Measurements from ENCODE around the gene SORT1. TPM values are rescaled to one million over a fixed set of nuclear protein-coding genes. Genes with fewer than 3 reads are reported as not detected.

The SORT1 gene
- total RNA-seq, 1 donor from 2014 or later: 52.3 TPM

GRCh38 chr1:109356505-109356904 lies 41.2 kb downstream of the SORT1 start:
- H3K36me3 Mint-ChIP-seq: peaks cover 4% of the 10 kb centered on the region
- no peak for DNase-seq (ENCODE audit: extremely low spot score, unreplicated experiment)
- H3K9me3 Mint-ChIP-seq: no peaks in the 10 kb centered on the region
- no peak for TF ChIP-seq CTCF (conservative IDR thresholded peaks at IDR 0.05)
- no peaks in the 10 kb centered on the region for H3K27me3 Mint-ChIP-seq
- H3K4me1 Mint-ChIP-seq (ENCODE audit: unreplicated experiment): no peaks in the 10 kb centered on the region
- no peak overlapping the region for H3K4me3 Mint-ChIP-seq
- no peak overlapping the region for H3K27ac Mint-ChIP-seq

- Mint-ChIP-seq H3K27ac (no peak overlapping the region), H3K4me3 (no peak overlapping the region), H3K9me3 (no peaks in the 10 kb centered on the region), H3K4me1 (ENCODE audit: unreplicated experiment) (no peaks in the 10 kb centered on the region), H3K36me3 (peaks cover 4% of the 10 kb centered on the region), H3K27me3 (no peaks in the 10 kb centered on the region)
- no peak for TF ChIP-seq CTCF (conservative IDR thresholded peaks at IDR 0.05)
- no peak for DNase-seq (ENCODE audit: extremely low spot score, unreplicated experiment)
Measured at GRCh38 chr1:109354929-109355328, 42.8 kb downstream of the SORT1 start.

- Mint-ChIP-seq H3K27ac (no peak overlapping the region), H3K36me3 (peaks cover 8% of the 10 kb centered on the region), H3K4me3 (no peak overlapping the region), H3K9me3 (no peaks in the 10 kb centered on the region), H3K27me3 (no peaks in the 10 kb centered on the region), H3K4me1 (ENCODE audit: unreplicated experiment) (no peaks in the 10 kb centered on the region)
- DNase-seq (ENCODE audit: extremely low spot score, unreplicated experiment): no peak
- TF ChIP-seq CTCF (conservative IDR thresholded peaks at IDR 0.05): no peak
Measured at GRCh38 chr1:109351457-109351856, 46.3 kb downstream of the SORT1 start.

DNA sequence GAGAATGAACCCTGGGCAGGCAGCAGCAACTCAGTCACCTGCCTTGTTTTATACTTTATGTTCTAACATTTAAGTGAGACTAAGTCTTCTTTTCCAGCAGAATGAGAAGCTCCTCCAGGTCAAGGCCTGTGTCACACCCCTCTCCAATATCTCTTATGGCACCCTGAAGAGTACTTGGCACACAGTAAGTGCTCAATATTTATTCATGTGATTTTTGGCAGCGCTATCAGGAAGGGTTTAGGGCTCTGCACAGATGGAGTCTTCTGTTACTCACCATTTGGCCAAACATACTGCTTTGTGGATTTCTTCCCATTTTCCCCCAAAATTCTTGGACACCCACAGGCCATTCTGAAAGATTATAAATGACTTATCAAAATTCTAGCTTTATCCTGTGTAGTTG lies 47.1 kb downstream of the SORT1 start:
- Mint-ChIP-seq H3K27me3 (no peaks in the 10 kb centered on the region), H3K4me1 (ENCODE audit: unreplicated experiment) (no peaks in the 10 kb centered on the region), H3K27ac (no peak overlapping the region), H3K9me3 (no peaks in the 10 kb centered on the region), H3K36me3 (peaks cover 8% of the 10 kb centered on the region), H3K4me3 (no peak overlapping the region)
- TF ChIP-seq CTCF (conservative IDR thresholded peaks at IDR 0.05): no peak
- DNase-seq (ENCODE audit: extremely low spot score, unreplicated experiment): no peak

DNA sequence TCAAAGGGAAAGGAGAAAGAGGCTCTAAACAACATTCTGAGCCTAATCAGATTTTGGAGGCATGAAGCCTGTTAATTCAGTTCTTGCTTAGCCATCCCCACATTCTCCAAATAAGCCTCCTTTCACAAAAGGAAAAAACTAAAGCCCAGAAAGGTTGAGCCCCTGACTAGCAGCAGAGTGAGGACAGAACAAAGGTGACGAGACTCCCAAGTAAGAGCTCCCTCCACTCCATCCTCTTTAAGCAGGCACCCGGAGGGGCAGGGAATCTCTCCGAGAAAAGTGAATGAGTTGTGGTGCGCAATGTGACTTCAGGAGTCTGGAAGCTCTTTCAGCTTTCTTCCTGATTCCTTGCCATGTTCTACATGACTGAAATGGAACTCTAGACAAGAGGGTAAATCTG lies 47.5 kb downstream of the SORT1 start:
- Mint-ChIP-seq H3K9me3 (no peaks in the 10 kb centered on the region), H3K27ac (no peak overlapping the region)

More for the DNA sequence above, 47.5 kb downstream of the SORT1 start:
- no peak overlapping the region for H3K4me3 Mint-ChIP-seq
- DNase-seq (ENCODE audit: extremely low spot score, unreplicated experiment): no peak
- peaks cover 8% of the 10 kb centered on the region for H3K36me3 Mint-ChIP-seq
- H3K27me3 Mint-ChIP-seq: no peaks in the 10 kb centered on the region
- no peak for TF ChIP-seq CTCF (conservative IDR thresholded peaks at IDR 0.05)
- no peaks in the 10 kb centered on the region for H3K4me1 Mint-ChIP-seq (ENCODE audit: unreplicated experiment)
